ENCODE measurements around the gene NAT8. TPM values are rescaled to one million over a fixed set of nuclear protein-coding genes. Genes with fewer than 3 reads are reported as not detected.
"Not testable (repeated sequence)": the region's sequence is repeated elsewhere in the genome, so short reads cannot be mapped to it uniquely, and the experiment has no call there.

NAT8 gene, protein sequence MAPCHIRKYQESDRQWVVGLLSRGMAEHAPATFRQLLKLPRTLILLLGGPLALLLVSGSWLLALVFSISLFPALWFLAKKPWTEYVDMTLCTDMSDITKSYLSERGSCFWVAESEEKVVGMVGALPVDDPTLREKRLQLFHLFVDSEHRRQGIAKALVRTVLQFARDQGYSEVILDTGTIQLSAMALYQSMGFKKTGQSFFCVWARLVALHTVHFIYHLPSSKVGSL
- not detected for total RNA-seq
- long read RNA-seq, result 0 reads

DNA sequence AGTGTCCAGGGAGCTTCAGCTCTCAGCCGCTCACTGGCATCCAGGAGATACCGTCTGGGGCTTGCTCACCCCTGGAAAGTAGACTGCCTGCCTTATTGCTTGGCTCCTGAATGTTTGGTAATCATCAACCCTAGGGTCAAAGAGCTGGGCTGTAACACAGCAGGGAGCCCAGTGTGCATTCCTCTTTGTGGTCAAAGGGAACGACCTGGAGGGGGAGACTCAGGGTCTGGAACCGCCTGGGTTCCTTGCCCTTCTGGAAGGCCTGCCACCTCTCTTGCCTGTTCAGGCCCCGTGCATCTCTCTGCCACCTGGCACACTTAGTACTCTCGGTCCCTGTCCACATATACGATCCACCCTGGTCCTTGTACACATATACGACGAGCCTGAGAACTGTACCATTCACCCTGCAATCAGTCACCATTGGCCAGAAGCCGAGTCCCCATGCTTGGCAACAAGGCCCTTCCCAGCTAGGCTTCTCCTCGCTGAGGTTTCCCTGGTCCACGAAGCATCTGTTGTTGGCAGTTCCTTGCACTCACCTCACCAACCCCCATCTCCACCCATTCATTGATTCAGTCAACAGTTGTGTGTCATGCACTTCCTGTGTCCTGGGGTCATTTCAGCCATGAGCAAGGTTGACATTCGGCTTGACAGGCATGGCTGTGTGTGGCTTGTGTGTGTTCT is at the start of gene NAT8:
Gene NAT8 (minus strand): TSS at position 85 of the 681 bp plus-strand sequence. CDS start 794 bp downstream, outside the sequence.
- intact Hi-C loops (cut with DNase I), result no loop called here

DNA sequence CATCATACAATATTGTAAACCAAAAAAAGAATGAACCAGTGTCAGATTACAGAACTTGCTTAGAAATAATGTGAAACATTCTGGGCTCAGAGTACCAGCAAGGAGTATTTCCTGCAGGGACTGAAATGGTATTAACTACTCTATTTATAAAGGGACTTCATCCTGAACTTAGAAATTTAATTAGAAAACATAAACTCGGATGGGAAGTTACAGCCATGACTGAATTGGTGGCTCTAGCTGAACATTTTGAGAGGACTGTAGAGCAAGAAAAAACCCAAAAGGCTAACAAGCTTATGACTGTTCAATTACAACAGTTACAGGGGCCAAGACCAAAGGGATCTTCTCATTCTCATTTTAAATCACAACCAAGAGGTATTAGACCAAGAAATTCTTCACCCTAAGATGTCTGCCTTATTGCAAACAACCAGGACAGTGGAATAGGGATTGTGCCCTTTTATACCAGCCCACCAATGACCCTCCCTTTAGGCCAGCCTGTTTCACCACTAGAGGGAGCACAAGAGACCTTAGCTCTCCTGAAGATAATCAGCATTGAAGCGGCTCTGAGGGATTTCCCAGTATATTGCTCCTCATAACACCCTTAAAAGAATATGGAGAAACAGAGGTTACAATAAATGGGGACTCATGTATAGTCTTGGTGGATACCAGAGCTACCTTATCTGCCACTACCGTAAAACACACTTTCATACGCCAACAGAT is 48.3 kb upstream of the NAT8 start:
- ATAC-seq, result peak; percentile 85 to 89
- H3K27ac ChIP-seq; H3K36me3 ChIP-seq; DNase-seq; H3K27me3 ChIP-seq (ENCODE audit: low read depth); intact Hi-C loops (cut with DNase I); H3K4me3 ChIP-seq; H3K4me1 ChIP-seq; H3K9me3 ChIP-seq: not testable (repeated sequence)
- TF ChIP-seq, protein P1, sequence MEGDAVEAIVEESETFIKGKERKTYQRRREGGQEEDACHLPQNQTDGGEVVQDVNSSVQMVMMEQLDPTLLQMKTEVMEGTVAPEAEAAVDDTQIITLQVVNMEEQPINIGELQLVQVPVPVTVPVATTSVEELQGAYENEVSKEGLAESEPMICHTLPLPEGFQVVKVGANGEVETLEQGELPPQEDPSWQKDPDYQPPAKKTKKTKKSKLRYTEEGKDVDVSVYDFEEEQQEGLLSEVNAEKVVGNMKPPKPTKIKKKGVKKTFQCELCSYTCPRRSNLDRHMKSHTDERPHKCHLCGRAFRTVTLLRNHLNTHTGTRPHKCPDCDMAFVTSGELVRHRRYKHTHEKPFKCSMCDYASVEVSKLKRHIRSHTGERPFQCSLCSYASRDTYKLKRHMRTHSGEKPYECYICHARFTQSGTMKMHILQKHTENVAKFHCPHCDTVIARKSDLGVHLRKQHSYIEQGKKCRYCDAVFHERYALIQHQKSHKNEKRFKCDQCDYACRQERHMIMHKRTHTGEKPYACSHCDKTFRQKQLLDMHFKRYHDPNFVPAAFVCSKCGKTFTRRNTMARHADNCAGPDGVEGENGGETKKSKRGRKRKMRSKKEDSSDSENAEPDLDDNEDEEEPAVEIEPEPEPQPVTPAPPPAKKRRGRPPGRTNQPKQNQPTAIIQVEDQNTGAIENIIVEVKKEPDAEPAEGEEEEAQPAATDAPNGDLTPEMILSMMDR (IDR thresholded peaks at IDR 0.05), result peak; percentile 55

More for the DNA sequence above, at the start of gene NAT8:
- DNase-seq (no peak), ATAC-seq (no peak)
- H3K27ac ChIP-seq, result no peak within 1 kb of the TSS
- H3K36me3 ChIP-seq, result no peaks in the 10 kb centered on the region
- no peaks in the 10 kb centered on the region for H3K4me1 ChIP-seq
- H3K4me3 ChIP-seq, result no peak within 1 kb of the TSS
- H3K9me3 ChIP-seq, result no peaks in the 10 kb centered on the region
- H3K27me3 ChIP-seq (ENCODE audit: low read depth), result no peaks in the 10 kb centered on the region
- TF ChIP-seq, protein P1 (IDR thresholded peaks at IDR 0.05), result no peak

DNA sequence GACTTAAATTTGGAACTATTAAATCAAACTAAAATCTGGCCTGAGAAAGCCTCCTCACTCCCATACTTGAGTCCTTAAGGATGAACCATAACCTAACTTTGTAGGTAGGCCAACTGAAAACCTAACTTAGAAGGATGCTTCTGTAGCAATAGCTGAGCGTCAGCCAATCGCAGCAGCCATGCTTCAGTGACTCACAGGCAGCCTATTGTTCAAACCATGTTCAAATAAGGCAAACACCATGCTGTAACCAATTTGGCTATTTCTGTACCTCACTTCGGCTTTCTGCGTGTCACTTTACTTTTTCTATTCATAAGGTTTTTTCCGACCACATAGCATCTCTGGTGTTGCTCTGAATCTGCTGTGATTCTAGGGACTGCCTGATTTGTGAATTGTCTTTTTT is 46.3 kb upstream of the NAT8 start:
- H3K4me3 ChIP-seq; H3K9me3 ChIP-seq; H3K4me1 ChIP-seq; H3K27me3 ChIP-seq (ENCODE audit: low read depth); ATAC-seq; DNase-seq; H3K27ac ChIP-seq; H3K36me3 ChIP-seq; intact Hi-C loops (cut with DNase I): not testable (repeated sequence)

DNA sequence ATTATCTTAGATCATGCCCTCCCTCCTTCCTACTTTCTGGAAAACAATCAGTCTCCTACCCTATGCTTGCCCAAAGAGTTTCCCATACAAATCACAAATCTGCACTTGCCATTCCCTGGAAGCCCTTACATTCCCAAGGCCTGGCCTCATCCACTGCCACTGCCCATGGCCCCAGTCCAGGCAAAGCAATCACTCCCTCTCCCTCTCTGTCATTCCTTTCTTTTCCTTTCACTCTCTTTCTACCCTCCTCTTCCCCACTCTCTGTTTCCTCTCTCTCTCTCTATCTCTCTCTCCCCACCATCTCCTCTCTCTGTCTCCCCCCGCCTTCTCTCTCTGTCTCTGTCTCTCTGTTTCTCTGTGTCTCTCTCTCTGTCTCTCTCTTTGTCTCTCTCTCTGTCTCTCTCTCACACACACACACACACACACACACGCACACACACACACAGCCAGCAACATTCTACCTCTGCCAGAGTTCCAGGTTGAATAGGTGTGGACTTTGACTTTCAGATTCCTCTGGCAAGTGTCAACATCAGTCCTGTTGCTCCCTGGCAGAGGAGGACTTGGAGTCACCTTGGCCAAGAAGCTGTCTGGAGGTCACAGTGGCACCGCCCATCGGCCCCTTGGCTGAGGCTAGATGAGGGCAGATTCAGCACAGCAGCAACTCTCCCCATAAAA is 43.7 kb upstream of the NAT8 start:
- Histone ChIP-seq H3K27ac (no peak overlapping the region), H3K9me3 (no peaks in the 10 kb centered on the region), H3K36me3 (no peaks in the 10 kb centered on the region), H3K27me3 (ENCODE audit: low read depth) (no peaks in the 10 kb centered on the region), H3K4me1 (no peaks in the 10 kb centered on the region), H3K4me3 (no peak overlapping the region)
- no peak for DNase-seq
- intact Hi-C loops (cut with DNase I), result no loop called here
- TF ChIP-seq, protein P1 (IDR thresholded peaks at IDR 0.05), result no peak
- no peak for ATAC-seq

DNA sequence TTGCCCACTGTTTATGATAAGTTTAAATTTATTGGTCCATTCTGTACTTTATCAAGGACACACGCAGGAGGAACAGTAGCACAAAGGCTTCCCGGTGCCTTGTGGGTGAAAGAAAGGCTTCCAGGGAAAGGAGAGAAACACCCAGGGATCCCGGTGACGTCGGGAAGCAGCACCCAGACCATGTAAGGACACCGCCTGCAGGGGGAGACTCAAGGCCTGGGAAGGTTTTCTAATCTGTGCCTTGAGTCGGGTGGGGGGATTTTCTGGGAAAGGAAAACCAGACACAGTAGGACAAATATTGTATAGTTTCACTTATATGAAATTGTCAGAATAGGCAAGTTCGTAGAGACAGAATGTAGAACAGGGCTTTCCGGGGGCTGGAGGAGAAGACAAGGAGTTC is 42.7 kb upstream of the NAT8 start:
- ATAC-seq, result peak in 1 of 2 donors; percentile 25
- H3K36me3 ChIP-seq; DNase-seq; H3K27me3 ChIP-seq (ENCODE audit: low read depth); H3K9me3 ChIP-seq; intact Hi-C loops (cut with DNase I); H3K4me1 ChIP-seq; H3K27ac ChIP-seq; H3K4me3 ChIP-seq: not testable (repeated sequence)

DNA sequence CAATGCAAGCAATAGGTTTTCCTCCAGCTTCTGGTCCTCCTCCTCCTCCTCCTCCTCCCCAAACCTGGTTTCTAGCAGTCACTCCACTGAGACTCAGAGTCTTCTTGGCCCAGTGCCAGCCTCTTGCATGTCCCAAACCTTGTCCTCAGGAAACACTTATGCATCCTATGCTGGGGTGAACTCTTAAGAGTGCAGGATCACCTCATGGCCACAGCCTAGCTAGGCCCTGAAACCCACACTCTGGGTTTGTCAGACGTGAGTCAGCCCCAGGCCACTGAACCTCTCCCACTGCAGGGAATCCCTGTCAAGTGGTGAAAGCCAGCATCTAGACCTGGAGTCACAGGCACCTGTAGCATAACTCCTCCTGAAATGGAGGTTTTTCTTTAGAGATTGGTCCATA is 42.1 kb upstream of the NAT8 start:
- H3K27me3 ChIP-seq (ENCODE audit: low read depth); H3K4me1 ChIP-seq; DNase-seq; H3K4me3 ChIP-seq; ATAC-seq; H3K36me3 ChIP-seq; intact Hi-C loops (cut with DNase I); H3K27ac ChIP-seq; H3K9me3 ChIP-seq: not testable (repeated sequence)

All from lower lobe of right lung (tissue), 2 donors.